Measurements from ENCODE around the gene MYOZ1.

DNA sequence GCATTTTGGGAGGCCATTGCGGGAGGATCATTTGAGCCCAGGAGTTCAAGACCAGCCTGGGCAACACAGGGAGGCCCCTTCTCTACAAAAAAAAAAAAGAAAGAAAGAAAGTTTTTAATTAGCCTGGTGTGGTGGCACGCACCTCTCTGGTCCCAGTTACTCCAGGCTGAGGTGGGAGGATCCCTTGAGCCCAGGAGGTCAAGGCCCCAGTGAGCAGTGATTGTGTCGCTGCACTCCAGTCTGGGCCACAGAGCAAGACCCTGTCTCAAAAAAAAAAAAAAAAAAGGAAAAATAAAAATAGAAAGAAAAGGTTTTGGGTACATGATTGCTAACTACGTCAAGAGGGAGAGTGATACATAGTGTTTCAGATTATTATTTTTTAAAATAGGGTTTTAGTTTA is 48.2 kb downstream of the MYOZ1 start:
- TF ChIP-seq EZH2 (IDR thresholded peaks at IDR 0.05; ENCODE audit: insufficient read depth, poor library complexity, severe bottlenecking) (no peak), EZH2phosphoT487 (IDR thresholded peaks at IDR 0.05; ENCODE audit: insufficient read depth, low read depth) (no peak)
